Subcutaneous adipose tissue (tissue), 4 donors: ENCODE data around the gene ATF6. TPM values are rescaled to one million over a fixed set of nuclear protein-coding genes. Genes with fewer than 3 reads are reported as not detected.

Experiments used
- total RNA-seq, 4 donors: library from RNA; depleted of rRNA; stranded (reverse); fragments of >200 nt; gene quantifications; one replicate each; pipeline ENCODE4 v1.1.0, GENCODE V29; 2016
- TF ChIP-seq, protein P1 (sequence below): fragments of 450-650 bp; IDR thresholded peaks from one replicate; pipeline ENCODE4 v1.5.1; 2016; ENCODE audit warnings: low read depth, mild to moderate bottlenecking, control low read depth, antibody characterized with exemption, moderate library complexity

Gene ATF6
- total RNA-seq, 4 donors from 2014 or later: 22.0 to 48.9 (median 30.4) TPM

DNA sequence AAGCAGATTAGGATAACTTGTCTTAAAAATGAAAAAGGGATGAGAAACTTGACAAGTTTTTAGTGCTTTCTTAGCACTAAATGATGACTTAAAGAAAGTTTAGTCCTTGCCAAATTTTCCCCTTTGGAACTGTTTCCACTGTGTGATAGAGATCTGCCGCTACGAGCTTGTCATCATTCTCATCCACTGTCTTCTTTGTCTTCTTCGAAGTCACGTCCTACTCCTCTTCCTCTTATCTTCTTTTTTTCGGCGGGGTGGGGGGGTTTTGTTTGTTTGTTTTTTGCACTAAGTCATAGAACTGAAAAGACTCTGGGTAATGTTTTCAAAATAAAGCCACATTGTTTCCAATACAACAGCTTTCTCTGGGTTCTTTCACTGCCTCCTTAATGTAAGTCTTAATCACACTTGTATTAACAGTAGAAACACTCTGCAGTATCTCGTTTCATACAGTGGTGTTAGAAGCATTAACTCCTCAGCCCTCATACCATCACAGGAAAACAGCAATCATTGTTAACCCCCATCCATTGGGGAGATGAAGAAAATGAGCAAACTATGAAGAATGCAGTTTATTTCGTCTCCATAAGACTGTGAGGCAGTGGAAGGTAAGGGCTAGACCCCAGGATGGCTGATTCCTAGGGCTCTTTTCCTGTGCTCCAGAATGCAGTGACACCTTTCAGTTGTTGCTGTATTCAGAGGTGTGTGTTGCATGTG, 175.8 kb downstream of the ATF6 start:
- TF ChIP-seq, protein P1, sequence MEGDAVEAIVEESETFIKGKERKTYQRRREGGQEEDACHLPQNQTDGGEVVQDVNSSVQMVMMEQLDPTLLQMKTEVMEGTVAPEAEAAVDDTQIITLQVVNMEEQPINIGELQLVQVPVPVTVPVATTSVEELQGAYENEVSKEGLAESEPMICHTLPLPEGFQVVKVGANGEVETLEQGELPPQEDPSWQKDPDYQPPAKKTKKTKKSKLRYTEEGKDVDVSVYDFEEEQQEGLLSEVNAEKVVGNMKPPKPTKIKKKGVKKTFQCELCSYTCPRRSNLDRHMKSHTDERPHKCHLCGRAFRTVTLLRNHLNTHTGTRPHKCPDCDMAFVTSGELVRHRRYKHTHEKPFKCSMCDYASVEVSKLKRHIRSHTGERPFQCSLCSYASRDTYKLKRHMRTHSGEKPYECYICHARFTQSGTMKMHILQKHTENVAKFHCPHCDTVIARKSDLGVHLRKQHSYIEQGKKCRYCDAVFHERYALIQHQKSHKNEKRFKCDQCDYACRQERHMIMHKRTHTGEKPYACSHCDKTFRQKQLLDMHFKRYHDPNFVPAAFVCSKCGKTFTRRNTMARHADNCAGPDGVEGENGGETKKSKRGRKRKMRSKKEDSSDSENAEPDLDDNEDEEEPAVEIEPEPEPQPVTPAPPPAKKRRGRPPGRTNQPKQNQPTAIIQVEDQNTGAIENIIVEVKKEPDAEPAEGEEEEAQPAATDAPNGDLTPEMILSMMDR: no peak

DNA sequence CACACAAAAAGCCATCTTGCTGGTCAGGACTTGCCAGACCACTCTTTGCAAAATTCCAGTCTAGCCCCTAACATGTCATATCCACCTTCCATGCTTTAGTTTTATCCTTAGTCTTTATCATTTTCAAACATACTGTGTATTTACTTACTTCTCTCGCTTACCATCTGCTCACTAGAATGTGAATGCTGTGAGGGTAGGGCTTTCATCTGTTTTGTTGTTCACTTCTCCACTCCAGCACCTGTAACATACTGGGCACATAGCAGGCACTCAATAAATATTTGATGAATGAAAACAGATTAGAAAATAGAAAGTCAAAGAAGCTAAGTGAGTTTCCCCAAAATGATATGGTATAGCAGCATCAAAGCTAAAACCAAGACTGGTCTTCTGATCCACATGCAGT, 177.6 kb downstream of the ATF6 start:
- TF ChIP-seq, protein P1: no peak

DNA sequence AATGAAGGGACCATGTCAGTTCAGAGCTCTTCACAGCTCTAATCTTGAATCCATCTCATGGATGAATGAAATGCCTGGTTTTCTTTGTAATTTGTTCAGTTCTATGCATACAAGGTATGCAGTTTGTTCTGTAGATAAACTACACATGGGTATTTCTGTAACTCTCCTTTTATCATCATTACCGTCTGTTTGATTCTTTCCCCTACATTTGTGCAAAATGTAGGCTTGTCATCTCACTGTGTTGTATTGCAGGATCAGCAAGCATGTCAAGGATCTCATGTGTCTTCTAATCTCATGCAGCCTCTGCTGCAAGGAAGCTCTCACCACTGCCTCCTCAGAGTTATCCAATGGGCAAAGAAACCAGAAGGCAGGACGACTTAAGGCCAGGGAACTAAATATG, 178.3 kb downstream of the ATF6 start:
- TF ChIP-seq, protein P1: no peak

DNA sequence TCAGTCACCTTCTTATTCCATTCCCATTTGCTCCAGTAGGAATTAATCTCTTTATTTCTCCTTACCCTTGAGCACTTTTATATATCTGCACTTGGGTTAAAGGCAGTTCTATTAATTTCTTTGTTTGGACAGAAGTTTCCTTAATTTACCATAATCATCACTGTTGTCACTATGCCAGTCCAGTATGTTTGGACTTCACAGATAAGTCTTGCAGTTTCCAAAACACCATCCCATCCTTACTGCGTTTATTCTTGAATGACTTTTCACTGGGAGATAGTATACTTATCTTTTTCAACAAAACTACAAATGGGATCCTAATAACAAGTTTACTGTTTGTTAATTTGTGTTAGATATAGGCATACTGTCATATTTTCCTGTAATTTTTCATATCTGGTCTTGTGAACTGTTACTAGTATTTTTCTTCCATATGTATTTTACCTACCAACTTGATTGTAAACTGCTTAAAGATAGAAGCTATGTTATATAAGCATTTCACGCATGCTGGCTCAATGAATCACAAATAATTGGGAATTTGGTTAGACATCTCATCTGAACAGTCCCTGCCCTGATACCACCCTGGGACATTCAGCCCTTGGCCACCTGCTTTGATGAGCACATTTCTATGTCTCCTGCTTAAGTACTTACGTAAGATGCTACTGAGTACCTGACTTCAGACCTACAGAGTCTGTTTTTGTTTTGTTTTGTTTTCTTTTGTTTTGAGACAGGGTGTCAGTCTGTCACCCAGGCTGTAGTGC, 179.4 kb downstream of the ATF6 start:
- TF ChIP-seq, protein P1: no peak

DNA sequence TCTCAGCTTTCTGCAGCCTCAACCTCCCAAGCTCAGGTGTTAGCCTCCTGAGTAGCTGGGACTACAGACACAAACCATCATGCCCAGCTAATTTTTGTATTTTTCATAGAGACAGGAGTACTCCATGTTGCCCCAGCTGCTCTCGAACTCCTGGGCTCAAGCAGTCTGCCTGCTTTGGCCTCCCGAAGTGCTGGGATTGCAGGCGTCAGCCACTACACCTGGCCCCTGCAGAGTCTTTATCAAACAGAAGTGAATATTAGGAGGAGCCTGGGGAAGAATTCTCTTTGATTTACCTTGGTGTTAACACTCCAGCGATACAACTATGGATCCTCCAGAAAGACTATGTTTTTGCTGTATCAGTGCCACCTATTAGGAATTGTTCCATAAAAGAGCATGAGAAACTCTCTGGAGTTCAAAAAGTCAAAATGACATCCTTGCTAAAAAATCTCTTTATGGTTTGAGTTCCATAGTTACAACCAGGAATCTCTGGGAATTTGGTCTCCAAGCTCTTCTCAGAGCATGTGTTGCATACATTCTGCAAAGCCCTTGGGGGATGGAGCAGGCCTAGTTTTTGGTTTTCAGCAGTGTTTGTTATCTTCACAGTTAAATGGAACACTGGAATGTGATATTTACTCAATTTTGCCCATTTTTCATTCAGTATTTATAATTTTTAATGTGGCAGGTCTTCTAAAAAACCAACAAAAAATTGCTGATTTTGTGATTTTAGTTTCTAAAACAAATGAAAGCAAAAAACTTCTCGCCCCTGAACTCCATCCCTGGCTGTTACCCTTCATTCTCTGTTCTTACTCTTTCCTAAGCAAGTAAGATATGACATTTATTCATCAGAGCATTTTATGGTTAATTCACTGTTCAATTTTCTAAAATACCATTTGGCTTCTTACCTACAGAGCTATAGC, 180.2 kb downstream of the ATF6 start:
- TF ChIP-seq, protein P1: no peak

DNA sequence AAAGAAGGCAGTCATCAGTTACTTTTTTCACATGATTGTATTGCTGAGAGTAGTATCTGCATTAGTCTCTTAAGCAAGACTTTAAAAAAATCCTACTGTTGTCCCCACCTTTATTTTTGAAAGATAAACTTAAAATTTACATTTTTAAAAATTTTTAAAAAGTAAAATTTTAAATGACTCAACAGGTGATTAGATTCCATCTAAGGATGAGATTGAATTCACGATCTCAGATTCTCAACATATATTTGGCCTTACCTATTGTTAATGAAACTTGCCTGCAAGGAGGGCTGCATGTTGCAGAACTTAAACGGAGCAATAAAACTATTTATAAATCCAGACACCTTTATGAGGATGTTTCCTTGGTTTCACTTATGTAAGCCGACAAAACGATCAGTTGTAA, 182.3 kb downstream of the ATF6 start:
- TF ChIP-seq, protein P1: no peak
